ENCODE measurements around the gene MCOLN2.

Gene MCOLN2

GRCh38 chr1:84959294-84959693 is 37.6 kb downstream of the MCOLN2 start:
- 90% methylated on average over 5 of the region's 5 CpGs for WGBS (ENCODE audit: insufficient coverage)
- Histone ChIP-seq H3K9me3 (ENCODE audit: control extremely low read depth in 1 of 5, control insufficient read depth in 4 of 5, insufficient read depth in 2 of 5, low read depth in 1 of 5, low read length in 4 of 5) (no peaks in the 10 kb centered on the region), H3K27me3 (replicated peaks in 2 of 5; ENCODE audit: control insufficient read depth in 4 of 5, insufficient read depth in 5 of 5, low read length in 4 of 5) (no peaks in the 10 kb centered on the region), H3K4me3 (ENCODE audit: control insufficient read depth in 1 of 7, extremely low read depth in 1 of 7, insufficient read depth in 4 of 7, low read depth in 2 of 7, low read length in 6 of 7) (no peak overlapping the region), H3K4me1 (ENCODE audit: control extremely low read depth in 1 of 4, control insufficient read depth in 4 of 4, insufficient read depth in 4 of 4, low read length in 3 of 4) (no peaks in the 10 kb centered on the region), H3K27ac (ENCODE audit: insufficient read depth in 1 of 2, low read depth in 1 of 2, low read length in 2 of 2, poor library complexity in 1 of 2, severe bottlenecking in 2 of 2) (no peak overlapping the region), H3K36me3 (ENCODE audit: control insufficient read depth in 4 of 4, insufficient read depth in 4 of 4, low read length in 3 of 4) (no peaks in the 10 kb centered on the region)
- ChIA-PET CTCF (interaction anchor here (0.9 to 2.7 kb wide), 4 partner anchors 11 to 295 kb away, joined by 3 to 10 read pairs (median 6); no protein-coding TSS in a partner anchor), POLR2A (no interaction called here)
- no peak for DNase-seq

GRCh38 chr1:84957966-84958365 is 38.9 kb downstream of the MCOLN2 start:
- no peaks in the 10 kb centered on the region for H3K9me3 ChIP-seq (ENCODE audit: control extremely low read depth in 1 of 5, control insufficient read depth in 4 of 5, insufficient read depth in 2 of 5, low read depth in 1 of 5, low read length in 4 of 5)
- DNase-seq = no peak
- POLR2A ChIA-PET = no interaction called here
- no peak overlapping the region for H3K27ac ChIP-seq (ENCODE audit: insufficient read depth in 1 of 2, low read depth in 1 of 2, low read length in 2 of 2, poor library complexity in 1 of 2, severe bottlenecking in 2 of 2)
- H3K4me1 ChIP-seq (ENCODE audit: control extremely low read depth in 1 of 4, control insufficient read depth in 4 of 4, insufficient read depth in 4 of 4, low read length in 3 of 4) = peaks cover 0 to 3% (median 0%) of the 10 kb centered on the region in 4 experiments
- 100% methylated on average over 1 of the region's 1 CpG for WGBS (ENCODE audit: insufficient coverage)
- no peaks in the 10 kb centered on the region for H3K36me3 ChIP-seq (ENCODE audit: control insufficient read depth in 4 of 4, insufficient read depth in 4 of 4, low read length in 3 of 4)
- no peak overlapping the region for H3K4me3 ChIP-seq (ENCODE audit: control insufficient read depth in 1 of 7, extremely low read depth in 1 of 7, insufficient read depth in 4 of 7, low read depth in 2 of 7, low read length in 6 of 7)
- H3K27me3 ChIP-seq (replicated peaks in 2 of 5; ENCODE audit: control insufficient read depth in 4 of 5, insufficient read depth in 5 of 5, low read length in 4 of 5) = no peaks in the 10 kb centered on the region
- CTCF ChIA-PET = interaction anchor here (0.8 to 2.9 kb wide), 6 partner anchors 10 to 70 kb away, joined by 3 to 19 read pairs (median 7); no protein-coding TSS in a partner anchor

- 96% methylated on average over 6 of the region's 6 CpGs for WGBS (ENCODE audit: insufficient coverage)
- DNase-seq = no peak
- POLR2A ChIA-PET = no interaction called here
- Histone ChIP-seq H3K4me3 (ENCODE audit: control insufficient read depth in 1 of 7, extremely low read depth in 1 of 7, insufficient read depth in 4 of 7, low read depth in 2 of 7, low read length in 6 of 7) (no peak overlapping the region), H3K9me3 (ENCODE audit: control extremely low read depth in 1 of 5, control insufficient read depth in 4 of 5, insufficient read depth in 2 of 5, low read depth in 1 of 5, low read length in 4 of 5) (no peaks in the 10 kb centered on the region), H3K36me3 (ENCODE audit: control insufficient read depth in 4 of 4, insufficient read depth in 4 of 4, low read length in 3 of 4) (no peaks in the 10 kb centered on the region), H3K27ac (ENCODE audit: insufficient read depth in 1 of 2, low read depth in 1 of 2, low read length in 2 of 2, poor library complexity in 1 of 2, severe bottlenecking in 2 of 2) (no peak overlapping the region), H3K27me3 (replicated peaks in 2 of 5; ENCODE audit: control insufficient read depth in 4 of 5, insufficient read depth in 5 of 5, low read length in 4 of 5) (no peaks in the 10 kb centered on the region), H3K4me1 (ENCODE audit: control extremely low read depth in 1 of 4, control insufficient read depth in 4 of 4, insufficient read depth in 4 of 4, low read length in 3 of 4) (peaks cover 0 to 3% (median 0%) of the 10 kb centered on the region in 4 experiments)
- CTCF ChIA-PET = interaction anchor here (1.0 to 2.9 kb wide), 4 partner anchors 8 to 71 kb away, joined by 3 to 19 read pairs (median 5); no protein-coding TSS in a partner anchor
These were observed 40.3 kb downstream of the MCOLN2 start for GRCh38 chr1:84956655-84957054.

- no peaks in the 10 kb centered on the region for H3K27me3 ChIP-seq (replicated peaks in 2 of 5; ENCODE audit: control insufficient read depth in 4 of 5, insufficient read depth in 5 of 5, low read length in 4 of 5)
- H3K9me3 ChIP-seq (ENCODE audit: control extremely low read depth in 1 of 5, control insufficient read depth in 4 of 5, insufficient read depth in 2 of 5, low read depth in 1 of 5, low read length in 4 of 5) = no peaks in the 10 kb centered on the region
- no peak overlapping the region for H3K27ac ChIP-seq (ENCODE audit: insufficient read depth in 1 of 2, low read depth in 1 of 2, low read length in 2 of 2, poor library complexity in 1 of 2, severe bottlenecking in 2 of 2)
- ChIA-PET CTCF (interaction anchor here (1.0 to 2.9 kb wide), 3 partner anchors 8 to 72 kb away, joined by 4 to 19 read pairs (median 6); no protein-coding TSS in a partner anchor), POLR2A (no interaction called here)
- WGBS (ENCODE audit: insufficient coverage) = 97% methylated on average over 5 of the region's 6 CpGs
- peaks cover 0 to 3% (median 0%) of the 10 kb centered on the region in 4 experiments for H3K4me1 ChIP-seq (ENCODE audit: control extremely low read depth in 1 of 4, control insufficient read depth in 4 of 4, insufficient read depth in 4 of 4, low read length in 3 of 4)
- no peak for DNase-seq
- no peaks in the 10 kb centered on the region for H3K36me3 ChIP-seq (ENCODE audit: control insufficient read depth in 4 of 4, insufficient read depth in 4 of 4, low read length in 3 of 4)
- H3K4me3 ChIP-seq (ENCODE audit: control insufficient read depth in 1 of 7, extremely low read depth in 1 of 7, insufficient read depth in 4 of 7, low read depth in 2 of 7, low read length in 6 of 7) = no peak overlapping the region
These were observed 40.8 kb downstream of the MCOLN2 start for GRCh38 chr1:84956097-84956496.

- CTCF ChIA-PET = interaction anchor here (1.1 to 1.5 kb wide), 2 partner anchors 157 to 305 kb away, joined by 3 to 4 read pairs; no protein-coding TSS in a partner anchor
- POLR2A ChIA-PET = no interaction called here
- Histone ChIP-seq H3K4me3 (ENCODE audit: control insufficient read depth in 1 of 7, extremely low read depth in 1 of 7, insufficient read depth in 4 of 7, low read depth in 2 of 7, low read length in 6 of 7) (no peak overlapping the region), H3K27me3 (replicated peaks in 2 of 5; ENCODE audit: control insufficient read depth in 4 of 5, insufficient read depth in 5 of 5, low read length in 4 of 5) (no peaks in the 10 kb centered on the region), H3K9me3 (ENCODE audit: control extremely low read depth in 1 of 5, control insufficient read depth in 4 of 5, insufficient read depth in 2 of 5, low read depth in 1 of 5, low read length in 4 of 5) (peaks cover 0 to 2% (median 0%) of the 10 kb centered on the region in 5 experiments), H3K36me3 (ENCODE audit: control insufficient read depth in 4 of 4, insufficient read depth in 4 of 4, low read length in 3 of 4) (peaks cover 0 to 3% (median 0%) of the 10 kb centered on the region in 4 experiments), H3K27ac (ENCODE audit: insufficient read depth in 1 of 2, low read depth in 1 of 2, low read length in 2 of 2, poor library complexity in 1 of 2, severe bottlenecking in 2 of 2) (no peak overlapping the region), H3K4me1 (ENCODE audit: control extremely low read depth in 1 of 4, control insufficient read depth in 4 of 4, insufficient read depth in 4 of 4, low read length in 3 of 4) (peaks cover 0 to 10% (median 8%) of the 10 kb centered on the region in 4 experiments)
- no peak for DNase-seq
These were observed 47.2 kb downstream of the MCOLN2 start for GRCh38 chr1:84949664-84950063.

GRCh38 chr1:84947536-84948410 is 49.1 kb downstream of the MCOLN2 start:
- DNase-seq = no peak
- no peaks in the 10 kb centered on the region for H3K27me3 ChIP-seq (replicated peaks in 2 of 5; ENCODE audit: control insufficient read depth in 4 of 5, insufficient read depth in 5 of 5, low read length in 4 of 5)
- WGBS (ENCODE audit: insufficient coverage) = 96% methylated on average over 5 of the region's 5 CpGs
- H3K27ac ChIP-seq (ENCODE audit: insufficient read depth in 1 of 2, low read depth in 1 of 2, low read length in 2 of 2, poor library complexity in 1 of 2, severe bottlenecking in 2 of 2) = no peak overlapping the region
- peaks cover 0 to 12% (median 7%) of the 10 kb centered on the region in 4 experiments for H3K4me1 ChIP-seq (ENCODE audit: control extremely low read depth in 1 of 4, control insufficient read depth in 4 of 4, insufficient read depth in 4 of 4, low read length in 3 of 4)
- H3K9me3 ChIP-seq (ENCODE audit: control extremely low read depth in 1 of 5, control insufficient read depth in 4 of 5, insufficient read depth in 2 of 5, low read depth in 1 of 5, low read length in 4 of 5) = peaks cover 0 to 2% (median 0%) of the 10 kb centered on the region in 5 experiments
- POLR2A ChIA-PET = interaction anchor here (0.6 kb wide), 1 partner anchor 14 kb away, joined by 3 read pairs; no protein-coding TSS in a partner anchor
- H3K4me3 ChIP-seq (ENCODE audit: control insufficient read depth in 1 of 7, extremely low read depth in 1 of 7, insufficient read depth in 4 of 7, low read depth in 2 of 7, low read length in 6 of 7) = no peak overlapping the region
- H3K36me3 ChIP-seq (ENCODE audit: control insufficient read depth in 4 of 4, insufficient read depth in 4 of 4, low read length in 3 of 4) = peaks cover 0 to 3% (median 0%) of the 10 kb centered on the region in 4 experiments
- CTCF ChIA-PET = interaction anchor here (0.8 to 2.6 kb wide), 9 partner anchors 9 to 307 kb away, joined by 3 to 15 read pairs (median 4); no protein-coding TSS in a partner anchor

- Histone ChIP-seq H3K4me1 (ENCODE audit: control extremely low read depth in 1 of 4, control insufficient read depth in 4 of 4, insufficient read depth in 4 of 4, low read length in 3 of 4) (peaks cover 0 to 12% (median 7%) of the 10 kb centered on the region in 4 experiments), H3K27ac (ENCODE audit: insufficient read depth in 1 of 2, low read depth in 1 of 2, low read length in 2 of 2, poor library complexity in 1 of 2, severe bottlenecking in 2 of 2) (no peak overlapping the region), H3K4me3 (ENCODE audit: control insufficient read depth in 1 of 7, extremely low read depth in 1 of 7, insufficient read depth in 4 of 7, low read depth in 2 of 7, low read length in 6 of 7) (no peak overlapping the region), H3K27me3 (replicated peaks in 2 of 5; ENCODE audit: control insufficient read depth in 4 of 5, insufficient read depth in 5 of 5, low read length in 4 of 5) (no peaks in the 10 kb centered on the region), H3K9me3 (ENCODE audit: control extremely low read depth in 1 of 5, control insufficient read depth in 4 of 5, insufficient read depth in 2 of 5, low read depth in 1 of 5, low read length in 4 of 5) (peaks cover 0 to 2% (median 0%) of the 10 kb centered on the region in 5 experiments), H3K36me3 (ENCODE audit: control insufficient read depth in 4 of 4, insufficient read depth in 4 of 4, low read length in 3 of 4) (peaks cover 0 to 3% (median 0%) of the 10 kb centered on the region in 4 experiments)
- WGBS (ENCODE audit: insufficient coverage) = 94% methylated on average over 3 of the region's 4 CpGs
- no peak for DNase-seq
- CTCF ChIA-PET = interaction anchor here (0.7 to 2.6 kb wide), 3 partner anchors 11 to 278 kb away, joined by 4 to 15 read pairs (median 4); no protein-coding TSS in a partner anchor
- POLR2A ChIA-PET = no interaction called here
These were observed 50.3 kb downstream of the MCOLN2 start for GRCh38 chr1:84946631-84947030.

Measured in common myeloid progenitor, CD34-positive (primary cell).